Endothelial cell of umbilical vein (primary cell): Measurements from ENCODE around the gene ARMH4. TPM values are rescaled to one million over a fixed set of nuclear protein-coding genes. Genes with fewer than 3 reads are reported as not detected.

ENCODE experiments used
- BruUV-seq: library from RNA; stranded (reverse); fragments of 400-500 nt; replicated peaks from 2 replicates; lab custom pipeline; 2021; lab: Mats Ljungman, UMichigan
- CTCF ChIA-PET: fragments of 300-600, 350-600 bp; sonication (Branson Sonifier 250); formaldehyde crosslinking; loops from one replicate; lab custom pipeline; 2021; ENCODE audit warnings: antibody characterized with exemption, inconsistent platforms; lab: Charles Lee
- POLR2A ChIA-PET: fragments of 300-600, 350-600 bp; sonication (Branson Sonifier 250); formaldehyde crosslinking; loops from one replicate; lab custom pipeline; 2021; ENCODE audit warnings: antibody characterized with exemption, inconsistent platforms; lab: Charles Lee
- DNase-seq: peaks from one replicate; pipeline ENCODE4 v3.0.0-alpha.2; 2011; ENCODE audit warnings: low read depth, low spot score
- FAIRE-seq: peaks from 2 replicates; lab custom pipeline; 2011; peaks lifted over from hg19 to GRCh38; lab: Jason Lieb, UNC
- H2AFZ ChIP-seq: 2 replicates; pipeline ENCODE4 v1.6.0; 2012; ENCODE audit warnings: low read depth, low read length, control low read depth, inconsistent platforms
- H3K27ac ChIP-seq: 2 replicates; pipeline ENCODE4 v1.5.1; 2011; ENCODE audit warnings: low read depth, mild to moderate bottlenecking, control low read depth, low read length, moderate library complexity; ENCODE audit not compliant: insufficient read depth
- H3K27me3 ChIP-seq, 2 experiments: 2 replicates each; pipeline versions ENCODE4 v1.6.0 to v1.6.1; 2011; ENCODE audit warnings: low read length in 2 of 2, mixed read lengths in 1 of 2; ENCODE audit not compliant: control insufficient read depth in 2 of 2, insufficient read depth in 2 of 2
- H3K36me3 ChIP-seq, 2 experiments: 2 replicates in 1 of 2; 3 replicates in 1 of 2; pipeline ENCODE4 v1.5.1; 2011; ENCODE audit warnings: low read length in 2 of 2, mild to moderate bottlenecking in 1 of 2, moderate library complexity in 1 of 2; ENCODE audit not compliant: control insufficient read depth in 2 of 2, insufficient read depth in 2 of 2; ENCODE audit errors: extremely low read depth in 1 of 2
- H3K4me1 ChIP-seq: 3 replicates; pipeline ENCODE4 v1.5.1; 2011; ENCODE audit warnings: mild to moderate bottlenecking, low read length; ENCODE audit not compliant: control insufficient read depth, insufficient read depth; ENCODE audit errors: extremely low read depth
- H3K4me2 ChIP-seq: 2 replicates; pipeline ENCODE4 v1.6.1; 2011; ENCODE audit warnings: low read length, control low read depth, mixed read lengths; ENCODE audit not compliant: insufficient read depth
- H3K4me3 ChIP-seq, 3 experiments: fragments of 200-600 bp in 1 of 3; sonication (generic), shearing (Covaris generic) in 1 of 3; replicated peaks in 1 of 3; 2 replicates each; pipeline ENCODE4 v1.5.1; 2011 to 2016; ENCODE audit warnings: control low read depth in 3 of 3, low read length in 3 of 3, mild to moderate bottlenecking in 2 of 3, inconsistent platforms in 1 of 3, low read depth in 1 of 3, moderate library complexity in 1 of 3; ENCODE audit not compliant: insufficient read depth in 1 of 3
- H3K79me2 ChIP-seq: 2 replicates; pipeline ENCODE4 v1.6.0; 2012; ENCODE audit warnings: low read length, inconsistent platforms; ENCODE audit not compliant: control insufficient read depth, insufficient read depth
- H3K9ac ChIP-seq: replicated peaks from 2 replicates; pipeline ENCODE3; 2011; ENCODE audit warnings: low read length, control low read depth; ENCODE audit not compliant: insufficient read depth; ENCODE audit errors: extremely low read depth
- H3K9me1 ChIP-seq: replicated peaks from 3 replicates; pipeline ENCODE4 v1.6.0; 2011; ENCODE audit warnings: mild to moderate bottlenecking, low read length; ENCODE audit not compliant: control insufficient read depth, insufficient read depth; ENCODE audit errors: extremely low read depth
- H3K9me3 ChIP-seq: replicated peaks from 2 replicates; pipeline ENCODE4 v1.5.1; 2012; ENCODE audit warnings: low read length, inconsistent platforms; ENCODE audit not compliant: control insufficient read depth, insufficient read depth
- H4K20me1 ChIP-seq: replicated peaks from 2 replicates; pipeline ENCODE3; 2011; ENCODE audit warnings: mild to moderate bottlenecking, low read length; ENCODE audit not compliant: control insufficient read depth, insufficient read depth; ENCODE audit errors: extremely low read depth
- CTCF ChIP-seq, 2 donors: IDR thresholded peaks; 1 replicate in 1 of 2; 2 replicates in 1 of 2; pipeline ENCODE4 v1.5.1; 2011; ENCODE audit warnings: low read length in 2 of 2, mild to moderate bottlenecking in 2 of 2, moderate library complexity in 2 of 2, control low read depth in 1 of 2, inconsistent platforms in 1 of 2, low read depth in 1 of 2; ENCODE audit not compliant: insufficient read depth in 1 of 2; ENCODE audit errors: extremely low read depth in 1 of 2
- EZH2 ChIP-seq: IDR thresholded peaks from 2 replicates; pipeline ENCODE4 v1.6.1; 2012; ENCODE audit warnings: borderline replicate concordance, low read depth, mild to moderate bottlenecking, moderate library complexity, low read length, inconsistent platforms; ENCODE audit not compliant: severe bottlenecking
- FOS ChIP-seq: IDR thresholded peaks from 2 replicates; pipeline ENCODE4 v1.6.1; 2011; ENCODE audit warnings: mild to moderate bottlenecking, low read length, moderate library complexity, borderline replicate concordance; ENCODE audit not compliant: insufficient read depth
- GATA2 ChIP-seq: IDR thresholded peaks from 2 replicates; pipeline ENCODE4 v1.7.0; 2011; ENCODE audit warnings: low read depth, mild to moderate bottlenecking, moderate library complexity, mixed read lengths, low read length; ENCODE audit not compliant: insufficient read length, insufficient read depth
- JUN ChIP-seq: IDR thresholded peaks from 2 replicates; pipeline ENCODE4 v1.6.1; 2011; ENCODE audit warnings: borderline replicate concordance, low read depth; ENCODE audit not compliant: insufficient read length, insufficient read depth
- MAX ChIP-seq: IDR thresholded peaks from 2 replicates; pipeline ENCODE4 v1.6.1; 2011; ENCODE audit not compliant: insufficient read depth, insufficient read length
- MYC ChIP-seq: IDR thresholded peaks from one replicate; pipeline ENCODE4 v1.6.1; 2011; ENCODE audit warnings: mild to moderate bottlenecking, low read depth, low read length
- POLR2A ChIP-seq: IDR thresholded peaks from 2 replicates; pipeline ENCODE4 v1.6.1; 2012; ENCODE audit warnings: low read depth, mild to moderate bottlenecking, control low read depth, low read length
- POLR2AphosphoS5 ChIP-seq: IDR thresholded peaks from 2 replicates; pipeline ENCODE4 v1.6.1; 2012; ENCODE audit warnings: low read depth, mild to moderate bottlenecking, control low read depth, low read length, moderate library complexity; ENCODE audit not compliant: insufficient read depth
- dilution Hi-C: fragments of 300-500 bp; cut with MboI; formaldehyde crosslinking; loops from one replicate; pipeline ENCODE4 v1.15.0; 2019; ENCODE audit warnings: low sequenced_read_pairs; ENCODE audit not compliant: extremely low pct_ligation_motif_present
- intact Hi-C: fragments of 100-400 bp; cut with micrococcal nuclease; formaldehyde crosslinking; loops from one replicate; pipeline ENCODE4 v1.10.0; 2022
- polyA plus RNA-seq, 4 experiments: library from polyadenylated mRNA; depleted of rRNA in 3 of 4; stranded (reverse) in 3 of 4; unstranded in 1 of 4; fragments of >200 nt; gene quantifications; 2 replicates each; pipeline versions ENCODE4 v1.2.1 to v1.2.3, GENCODE V29; 2011 to 2012; ENCODE audit warnings: missing spikeins in 1 of 4
- total RNA-seq: library from RNA; stranded (reverse); gene quantifications from 2 replicates; pipeline ENCODE4 v1.2.3, GENCODE V29; 2021

Gene ARMH4
- total and polyA plus RNA-seq, 2 donors (not counting 3 experiments of a cell fraction or from before 2014, with no cell fraction given): 1.1 to 3.0 TPM

GRCh38 chr14:58054100-58054499 lies 97.9 kb downstream of the ARMH4 start:
- no TSS peak for BruUV-seq
- POLR2A ChIA-PET: no interaction called here

More at GRCh38 chr14:58054100-58054499, 97.9 kb downstream of the ARMH4 start:
- no peak for DNase-seq
- Histone ChIP-seq H3K4me2 (no peak overlapping the region), H3K9ac (no peak overlapping the region), H3K9me3 (no peaks in the 10 kb centered on the region), H3K27ac (no peak overlapping the region), H3K79me2 (no peaks in the 10 kb centered on the region), H2AFZ (no peak overlapping the region), H3K4me3 (no peak overlapping the region), H3K4me1 (no peaks in the 10 kb centered on the region), H3K9me1 (no peaks in the 10 kb centered on the region), H3K36me3 (no peaks in the 10 kb centered on the region), H4K20me1 (no peaks in the 10 kb centered on the region), H3K27me3 (no peaks in the 10 kb centered on the region)
- TF ChIP-seq MAX (no peak), FOS (no peak), JUN (no peak), POLR2AphosphoS5 (no peak), EZH2 (no peak), POLR2A (no peak), GATA2 (no peak), CTCF (IDR thresholded peaks at IDR 0.05; ENCODE audit: extremely low read depth in 1 of 2, insufficient read depth in 1 of 2, low read depth in 1 of 2, low read length in 2 of 2) (no peak), MYC (no peak)
- dilution Hi-C loops (no loop called here), intact Hi-C loops (no loop called here)
- CTCF ChIA-PET: no interaction called here
- FAIRE-seq: no peak
